Smooth muscle cell of the brain vasculature (primary cell): ENCODE results near the gene BAIAP2L1.
"Not testable (repeated sequence)": the region's sequence is repeated elsewhere in the genome, so short reads cannot be mapped to it uniquely, and the experiment has no call there.

Source experiments
- DNase-seq: peaks from one replicate; pipeline ENCODE4 v3.0.0-alpha.2; 2012; ENCODE audit warnings: low read depth, low spot score

BAIAP2L1 gene, protein sequence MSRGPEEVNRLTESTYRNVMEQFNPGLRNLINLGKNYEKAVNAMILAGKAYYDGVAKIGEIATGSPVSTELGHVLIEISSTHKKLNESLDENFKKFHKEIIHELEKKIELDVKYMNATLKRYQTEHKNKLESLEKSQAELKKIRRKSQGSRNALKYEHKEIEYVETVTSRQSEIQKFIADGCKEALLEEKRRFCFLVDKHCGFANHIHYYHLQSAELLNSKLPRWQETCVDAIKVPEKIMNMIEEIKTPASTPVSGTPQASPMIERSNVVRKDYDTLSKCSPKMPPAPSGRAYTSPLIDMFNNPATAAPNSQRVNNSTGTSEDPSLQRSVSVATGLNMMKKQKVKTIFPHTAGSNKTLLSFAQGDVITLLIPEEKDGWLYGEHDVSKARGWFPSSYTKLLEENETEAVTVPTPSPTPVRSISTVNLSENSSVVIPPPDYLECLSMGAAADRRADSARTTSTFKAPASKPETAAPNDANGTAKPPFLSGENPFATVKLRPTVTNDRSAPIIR

GRCh38 chr7:98400542-98401340 is at the start of gene BAIAP2L1:
BAIAP2L1 (minus strand) TSS chr7:98401090; CDS start chr7:98400852, 238 bp downstream.
- no peak for DNase-seq

DNA sequence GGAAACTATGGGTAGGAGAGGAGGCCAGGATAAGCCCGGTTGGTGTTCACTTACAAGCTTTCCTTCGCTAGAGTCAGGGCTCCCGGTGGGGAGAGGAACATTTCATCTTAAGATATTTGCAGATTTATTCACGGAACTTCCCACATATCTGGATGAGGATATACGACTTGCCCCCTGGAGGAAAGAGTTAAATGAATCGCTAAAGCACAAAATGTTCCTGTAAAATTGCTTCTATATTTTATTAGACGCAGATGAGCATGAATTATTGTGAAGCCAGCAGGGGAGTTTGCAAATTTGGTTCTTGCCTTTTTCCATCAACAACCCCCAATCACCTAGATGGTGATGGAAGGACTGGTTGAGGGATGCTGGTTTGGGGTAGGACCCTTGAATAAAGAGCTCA is 47.9 kb upstream of the BAIAP2L1 start:
- DNase-seq: no peak

DNA sequence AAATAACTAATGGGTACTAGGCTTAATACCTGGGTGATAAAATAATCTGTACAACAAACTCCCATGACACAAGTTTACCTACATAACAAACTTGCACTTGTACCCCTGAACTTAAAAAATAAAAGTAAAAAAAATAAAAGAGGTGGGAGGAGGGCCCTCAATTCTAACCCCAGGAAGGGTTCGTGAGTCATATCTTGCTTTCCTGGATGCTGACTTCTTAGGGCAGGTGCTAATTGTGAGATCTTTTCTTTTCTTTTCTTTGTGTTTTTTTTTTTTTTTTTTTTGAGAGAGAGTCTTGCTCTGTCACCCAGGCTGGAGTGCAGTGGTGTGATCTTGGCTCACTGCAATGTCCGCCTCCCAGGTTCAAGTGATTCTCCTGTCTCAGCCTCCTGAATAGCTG is 40.1 kb upstream of the BAIAP2L1 start:
- DNase-seq: not testable (repeated sequence)

GRCh38 chr7:98439484-98439883 is 38.6 kb upstream of the BAIAP2L1 start:
- no peak for DNase-seq

- DNase-seq: no peak
Measured at GRCh38 chr7:98434087-98434486, 33.2 kb upstream of the BAIAP2L1 start.

DNA sequence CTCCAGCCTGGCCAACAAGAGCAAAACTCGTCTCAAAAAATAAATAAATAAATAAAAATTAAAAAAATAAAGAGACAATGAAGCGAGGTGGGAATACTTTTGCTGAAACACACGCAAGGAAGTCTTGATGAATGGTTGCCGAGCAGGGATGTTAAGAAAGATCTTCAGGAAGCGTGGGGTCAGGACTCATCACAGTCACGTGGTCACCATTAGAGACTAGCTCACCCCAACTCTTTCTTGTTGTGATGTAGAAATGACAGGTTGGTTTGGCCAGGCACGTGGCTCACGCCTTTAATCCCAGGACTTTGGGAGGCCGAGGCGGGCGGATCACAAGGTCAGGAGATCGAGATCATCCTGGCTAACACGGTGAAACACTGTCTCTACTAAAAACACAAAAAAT is 28.9 kb upstream of the BAIAP2L1 start:
- no peak for DNase-seq

DNA sequence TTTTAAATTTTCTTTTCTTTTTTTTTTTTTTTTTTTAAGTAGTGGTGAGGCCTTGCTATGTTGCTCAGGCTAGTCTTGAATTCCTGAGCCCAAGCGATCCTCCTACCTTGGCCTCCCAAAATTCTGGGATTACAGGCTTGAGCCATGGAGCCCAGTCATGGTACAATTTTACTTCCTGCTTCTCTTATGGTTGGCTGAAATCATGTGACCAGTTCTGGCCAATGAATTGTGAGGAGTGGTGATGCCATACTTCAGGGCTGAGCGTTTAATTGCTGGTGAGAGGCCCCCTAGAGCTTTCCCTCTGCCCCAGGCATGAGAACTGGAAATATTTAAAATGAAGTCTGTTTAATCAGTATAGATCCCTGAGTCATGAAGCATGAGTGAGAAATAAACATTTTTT is 22.2 kb upstream of the BAIAP2L1 start:
- DNase-seq: no peak

- DNase-seq: no peak
Measured at GRCh38 chr7:98420966-98421612, 20.2 kb upstream of the BAIAP2L1 start.

DNA sequence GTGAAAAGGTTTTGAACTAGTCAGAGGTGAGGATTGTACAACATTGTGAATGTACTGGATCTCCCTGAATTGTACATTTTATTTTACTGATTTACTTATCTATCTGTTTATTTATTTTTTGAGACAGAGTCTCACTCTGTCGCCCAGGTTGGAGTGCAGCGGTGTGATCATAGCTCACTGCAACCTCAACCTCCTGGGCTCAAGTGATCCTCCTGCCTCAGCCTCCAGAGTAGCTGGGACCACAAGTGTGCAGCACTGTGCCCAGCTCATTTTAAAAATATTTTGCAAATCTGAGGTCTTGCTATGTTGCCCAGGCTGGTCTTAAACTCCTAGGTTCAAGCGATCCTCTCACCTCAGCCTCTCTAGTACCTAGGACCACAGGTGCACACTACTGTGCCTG is 19.1 kb upstream of the BAIAP2L1 start:
- DNase-seq: not testable (repeated sequence)

DNA sequence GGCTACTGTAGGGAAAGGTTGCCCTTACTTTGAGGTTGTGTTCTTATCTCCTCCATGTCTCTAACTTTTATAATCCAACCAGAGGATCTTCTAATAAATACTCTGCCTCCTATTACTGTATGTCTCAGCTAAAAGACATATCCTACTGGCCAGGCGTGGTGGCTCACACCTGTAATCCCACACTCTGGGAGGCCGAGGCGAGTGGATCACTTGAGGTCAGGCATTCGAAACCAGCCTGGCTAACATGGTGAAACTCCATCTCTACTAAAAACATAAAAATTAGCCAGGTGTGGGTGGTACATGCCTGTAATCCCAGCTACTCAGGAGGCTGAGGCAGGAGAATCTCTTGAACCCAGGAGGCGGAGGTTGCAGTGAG is 18.4 kb upstream of the BAIAP2L1 start:
- DNase-seq: not testable (repeated sequence)

DNA sequence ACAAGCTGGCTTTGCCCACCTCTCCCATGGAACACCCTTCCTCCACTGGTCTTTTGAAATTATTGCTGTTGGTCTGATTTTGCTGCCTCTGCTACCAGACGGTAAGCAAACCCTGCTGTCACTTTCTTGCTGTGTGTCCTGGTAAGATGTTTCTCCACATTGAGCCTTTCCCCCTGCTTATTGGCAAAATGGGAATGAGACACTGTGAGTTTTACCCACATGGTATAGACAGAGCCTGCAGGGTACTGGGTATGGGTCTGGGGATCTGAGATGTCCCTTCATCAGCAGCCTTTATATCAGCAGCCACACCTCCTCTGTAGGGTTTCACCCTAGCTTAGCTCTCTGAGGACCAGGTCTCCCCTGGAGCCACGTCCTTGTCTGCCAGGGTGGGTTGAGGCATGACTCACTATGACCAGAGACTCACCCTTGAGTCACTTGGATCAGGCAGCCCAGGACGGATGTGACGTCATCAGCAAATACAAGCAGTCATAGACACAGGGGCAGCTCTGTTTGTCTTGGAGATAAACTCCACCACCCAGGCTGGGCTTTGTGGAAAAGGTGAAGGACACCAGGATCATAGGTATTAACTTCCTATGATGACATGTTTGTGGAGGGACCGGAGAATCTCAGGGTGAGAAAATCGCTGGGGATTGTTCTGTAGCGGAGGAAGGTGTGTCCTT is 17.9 kb upstream of the BAIAP2L1 start:
- peak; percentile 53 for DNase-seq

DNA sequence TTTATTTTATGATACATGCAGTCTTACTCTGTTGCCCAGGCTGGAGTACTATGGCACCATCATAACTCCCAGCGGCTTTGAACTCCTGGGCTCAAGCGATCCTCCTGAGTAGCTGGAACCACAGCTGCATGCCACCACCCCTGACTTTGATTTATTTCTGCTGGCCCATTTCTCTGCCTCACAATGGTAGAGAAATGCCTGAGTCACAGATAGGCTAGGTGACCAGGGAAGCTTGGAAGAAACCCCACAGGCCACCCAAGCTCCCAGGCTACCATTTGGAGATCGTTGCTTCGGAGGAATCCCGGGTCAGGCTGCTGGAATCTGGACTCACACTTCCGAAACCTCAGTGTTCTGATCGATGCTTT is 17.4 kb upstream of the BAIAP2L1 start:
- DNase-seq: no peak

DNA sequence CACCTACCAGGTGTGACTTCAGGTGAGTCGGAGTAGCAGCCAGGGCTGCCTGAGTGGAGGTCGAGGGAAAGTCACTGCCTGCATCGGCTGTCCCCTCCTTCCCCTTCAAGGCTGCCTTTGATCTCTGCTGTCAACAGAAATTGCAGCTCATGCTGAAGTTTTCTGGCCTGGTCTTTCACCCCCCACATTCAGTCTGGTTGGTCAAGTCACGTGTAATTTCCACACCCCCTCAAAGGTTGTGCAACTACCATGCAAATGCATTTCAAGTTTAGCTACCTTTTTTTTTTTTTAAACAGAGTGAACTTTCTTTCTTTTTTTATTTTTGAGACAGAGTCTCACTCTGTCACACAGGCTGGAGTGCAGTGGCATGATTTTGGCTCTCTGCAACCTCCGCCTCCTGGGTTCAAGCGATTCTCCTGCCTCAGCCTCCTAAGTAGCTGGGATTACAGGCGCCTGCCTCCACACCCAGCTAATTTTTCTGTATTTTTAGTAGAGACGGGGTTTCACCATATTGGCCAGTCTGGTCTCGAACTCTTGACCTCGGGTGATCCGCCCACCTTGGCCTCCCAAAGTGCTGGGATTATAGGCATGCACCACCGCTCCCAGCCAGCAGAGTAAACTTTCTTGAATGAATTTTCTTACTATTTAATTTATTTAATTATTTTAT is 16.8 kb upstream of the BAIAP2L1 start:
- DNase-seq: not testable (repeated sequence)

DNA sequence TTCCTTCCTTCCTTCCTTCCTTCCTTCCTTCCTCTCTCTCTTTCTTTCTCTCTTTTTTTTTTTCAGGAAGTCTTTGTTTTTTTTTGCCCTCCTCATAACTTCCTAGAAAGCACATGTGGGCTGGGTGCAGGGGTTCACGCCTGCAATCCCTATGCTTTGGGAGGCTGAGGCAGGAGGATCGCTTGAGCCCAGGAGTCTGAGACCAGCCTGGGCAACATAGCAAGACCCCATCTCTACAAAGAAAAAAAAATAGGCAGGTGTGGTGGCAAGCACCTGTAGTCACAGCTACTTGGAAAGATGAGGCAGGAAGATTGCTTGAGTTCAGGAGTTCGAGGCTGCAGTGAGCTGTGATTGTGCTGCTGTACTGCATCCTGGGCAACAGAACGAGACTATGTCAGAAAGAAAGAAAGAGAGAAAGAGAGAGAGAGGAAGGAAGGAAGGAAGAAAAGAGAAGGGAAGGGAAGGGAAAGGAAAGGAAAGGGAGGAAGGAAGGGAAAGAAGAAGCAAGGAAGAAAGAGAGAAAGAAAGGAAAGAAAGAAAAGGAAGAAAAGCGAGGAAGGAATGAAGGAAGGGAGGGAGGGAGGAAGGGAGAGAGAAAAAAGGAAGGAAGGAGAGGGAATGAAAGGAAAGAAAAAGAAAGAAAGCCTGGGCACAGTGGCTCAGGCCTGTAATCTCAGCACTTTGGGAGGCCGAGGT is 13.5 kb upstream of the BAIAP2L1 start:
- DNase-seq: no peak

GRCh38 chr7:98413655-98414054 is 12.8 kb upstream of the BAIAP2L1 start:
- DNase-seq: not testable (repeated sequence)

- no peak for DNase-seq
Measured at GRCh38 chr7:98409843-98410242, 9.0 kb upstream of the BAIAP2L1 start.

DNA sequence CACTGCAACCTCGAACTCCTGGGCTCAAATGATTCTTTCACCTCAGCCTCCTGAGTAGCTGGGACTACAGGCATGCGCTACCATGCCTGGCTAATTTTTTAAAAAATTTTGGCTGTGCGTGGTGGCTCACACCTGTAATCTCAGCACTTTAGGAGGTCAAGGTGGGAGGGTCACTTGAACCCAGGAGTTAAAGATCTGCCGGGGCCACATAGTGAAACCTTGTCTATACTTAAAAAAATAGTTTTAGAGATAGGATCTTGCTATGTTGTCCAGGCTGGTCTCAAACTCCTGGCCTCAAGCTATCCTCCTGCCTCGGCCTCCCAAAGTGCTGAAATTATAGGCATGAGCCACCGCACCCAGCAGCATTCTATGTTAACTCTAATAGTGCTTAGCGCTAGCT is 7.3 kb upstream of the BAIAP2L1 start:
- DNase-seq: not testable (repeated sequence)

DNA sequence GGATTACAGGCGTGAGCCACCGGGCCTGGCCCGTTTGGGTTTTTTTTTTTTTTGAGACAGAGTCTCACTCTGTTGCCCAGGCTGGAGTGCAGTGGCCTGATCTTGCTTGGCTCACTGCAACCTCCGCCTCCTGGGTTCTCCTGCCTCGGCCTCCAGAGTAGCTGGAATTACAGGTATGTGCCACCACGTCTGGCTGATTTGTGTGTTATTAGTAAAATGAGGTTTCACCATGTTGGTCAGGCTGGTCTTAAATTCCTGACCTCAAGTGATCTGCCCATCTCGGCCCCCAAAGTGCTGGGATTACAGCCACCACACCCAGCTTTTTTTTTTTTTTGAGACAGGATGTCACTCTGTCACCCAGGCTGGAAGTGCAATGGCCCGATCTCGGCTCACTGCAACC is 5.9 kb upstream of the BAIAP2L1 start:
- DNase-seq: no peak

GRCh38 chr7:98404840-98405239 is 4.0 kb upstream of the BAIAP2L1 start:
- DNase-seq: no peak

DNA sequence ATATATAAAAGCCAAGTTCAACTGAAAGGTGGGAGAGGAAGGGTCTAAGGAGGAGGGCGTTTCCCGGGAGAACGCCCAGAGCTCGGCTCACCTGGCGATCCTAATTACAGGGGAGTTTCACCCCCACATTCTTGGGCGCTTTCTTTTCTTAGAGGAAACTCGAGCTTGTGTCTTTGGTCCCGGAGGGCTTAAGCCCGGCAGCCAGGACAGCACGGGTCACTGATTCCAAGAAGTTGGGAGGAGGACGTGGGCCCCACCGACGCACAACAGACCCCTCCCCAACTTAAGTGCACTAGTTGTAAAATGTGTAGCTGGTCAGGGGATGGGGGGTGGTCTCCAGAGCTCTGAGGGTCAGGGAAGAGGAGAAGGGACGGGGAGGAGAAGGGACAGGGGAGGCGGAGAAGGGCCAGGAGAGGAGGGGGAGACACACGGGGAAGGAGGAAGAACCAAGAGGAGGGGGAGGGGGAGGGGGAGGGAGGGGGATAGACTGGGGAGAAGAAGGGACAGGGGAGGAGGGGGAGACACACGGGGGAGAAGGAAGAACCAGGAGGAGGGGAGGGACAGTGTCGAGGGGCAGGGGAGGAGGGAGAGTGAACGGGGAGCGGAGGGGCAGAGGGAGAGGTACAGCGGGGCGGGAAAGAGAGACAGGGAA is 874 bp downstream of the BAIAP2L1 start:
- no peak for DNase-seq
